Ishikawa (cell line): Measurements from ENCODE around the gene SGMS1.

Experiments used
- CEBPB ChIP-seq: IDR thresholded peaks from 2 replicates; pipeline ENCODE4 v1.6.1; 2012
- CREB1 ChIP-seq: IDR thresholded peaks from 2 replicates; pipeline ENCODE4 v1.6.1; 2012; ENCODE audit warnings: low read depth
- EGR1 ChIP-seq: IDR thresholded peaks from 2 replicates; pipeline ENCODE4 v1.6.1; 2012
- EP300 ChIP-seq: IDR thresholded peaks from 2 replicates; pipeline ENCODE4 v1.6.1; 2012; ENCODE audit warnings: borderline replicate concordance
- FOXM1 ChIP-seq: IDR thresholded peaks from 2 replicates; pipeline ENCODE4 v1.6.1; 2012; ENCODE audit warnings: low read depth, borderline replicate concordance
- MAX ChIP-seq: IDR thresholded peaks from 2 replicates; pipeline ENCODE4 v1.6.1; 2012
- NFIC ChIP-seq: IDR thresholded peaks from 2 replicates; pipeline ENCODE4 v1.6.1; 2012
- RAD21 ChIP-seq: IDR thresholded peaks from 2 replicates; pipeline ENCODE4 v1.6.1; 2012; ENCODE audit warnings: low read depth
- REST ChIP-seq: IDR thresholded peaks from 2 replicates; pipeline ENCODE4 v1.6.1; 2012; ENCODE audit warnings: low read depth, mild to moderate bottlenecking
- TAF1 ChIP-seq: IDR thresholded peaks from 2 replicates; pipeline ENCODE4 v1.6.1; 2012; ENCODE audit warnings: low read depth, mild to moderate bottlenecking
- TCF12 ChIP-seq: IDR thresholded peaks from 2 replicates; pipeline ENCODE4 v1.6.1; 2012; ENCODE audit warnings: low read depth
- TEAD4 ChIP-seq: IDR thresholded peaks from 2 replicates; pipeline ENCODE4 v1.6.1; 2012
- USF1 ChIP-seq: IDR thresholded peaks from 2 replicates; pipeline ENCODE4 v1.6.1; 2012
- YY1 ChIP-seq: IDR thresholded peaks from 2 replicates; pipeline ENCODE4 v1.6.1; 2012; ENCODE audit warnings: low read depth
- ZBTB7A ChIP-seq: IDR thresholded peaks from 2 replicates; pipeline ENCODE4 v1.6.1; 2012; ENCODE audit warnings: low read depth

SGMS1 gene

GRCh38 chr10:50497758-50498157, 126.0 kb downstream of the SGMS1 start:
- no peak for TF ChIP-seq TAF1
- no peak for TF ChIP-seq TCF12
- TF ChIP-seq MAX = no peak
- no peak for TF ChIP-seq CREB1
- no peak for TF ChIP-seq CEBPB
- no peak for TF ChIP-seq EGR1
- TF ChIP-seq FOXM1 = no peak
- no peak for TF ChIP-seq REST
- TF ChIP-seq USF1 = no peak
- no peak for TF ChIP-seq YY1
- TF ChIP-seq ZBTB7A = no peak
- no peak for TF ChIP-seq NFIC
- TF ChIP-seq EP300 = no peak
- no peak for TF ChIP-seq RAD21
- TF ChIP-seq TEAD4 = no peak

GRCh38 chr10:50496228-50496627, 127.5 kb downstream of the SGMS1 start:
- TF ChIP-seq FOXM1 (no peak), TAF1 (no peak)

DNA sequence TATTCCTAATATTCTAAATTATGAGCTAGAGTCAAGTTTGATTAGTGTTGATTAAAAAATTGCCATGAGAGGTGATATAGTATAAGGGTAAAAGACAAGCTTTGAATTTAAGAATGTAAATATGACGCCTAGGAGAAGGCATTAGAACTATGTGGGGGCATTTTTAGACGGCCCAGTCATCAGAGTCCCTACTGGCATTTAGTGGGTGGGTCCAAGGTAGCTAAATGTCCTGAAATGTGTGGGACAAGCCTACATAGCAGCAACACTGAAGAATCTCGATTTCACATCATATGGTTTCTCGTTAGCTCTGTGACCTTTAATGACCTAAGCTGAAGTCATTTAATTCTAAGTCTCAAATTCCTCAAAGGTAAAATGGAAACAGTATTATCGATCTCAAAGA, 133.5 kb downstream of the SGMS1 start:
- no peak for TF ChIP-seq EGR1
- no peak for TF ChIP-seq NFIC
- TF ChIP-seq TCF12 = no peak
- no peak for TF ChIP-seq CREB1
- TF ChIP-seq TEAD4 = no peak
- no peak for TF ChIP-seq FOXM1
- no peak for TF ChIP-seq TAF1
- no peak for TF ChIP-seq EP300
- no peak for TF ChIP-seq USF1
- no peak for TF ChIP-seq YY1
- no peak for TF ChIP-seq RAD21
- TF ChIP-seq ZBTB7A = no peak
- no peak for TF ChIP-seq CEBPB
- TF ChIP-seq REST = no peak
- TF ChIP-seq MAX = no peak

GRCh38 chr10:50480054-50481007, 143.4 kb downstream of the SGMS1 start:
- TF ChIP-seq YY1 (no peak), MAX (no peak), CEBPB (no peak), EGR1 (no peak), FOXM1 (no peak), RAD21 (no peak)

GRCh38 chr10:50477287-50478203, 146.2 kb downstream of the SGMS1 start:
- TF ChIP-seq CEBPB = no peak
- TF ChIP-seq EP300 = no peak
- TF ChIP-seq EGR1 = no peak
- no peak for TF ChIP-seq REST
- TF ChIP-seq TCF12 = no peak
- TF ChIP-seq YY1 = no peak
- no peak for TF ChIP-seq MAX
- TF ChIP-seq TAF1 = no peak
